Measurements from ENCODE around the gene ACP6. TPM values are rescaled to one million over a fixed set of nuclear protein-coding genes. Genes with fewer than 3 reads are reported as not detected.

ACP6 gene
- total and polyA plus RNA-seq, 4 donors: 9.6 to 25.3 (median 15.6) TPM

DNA sequence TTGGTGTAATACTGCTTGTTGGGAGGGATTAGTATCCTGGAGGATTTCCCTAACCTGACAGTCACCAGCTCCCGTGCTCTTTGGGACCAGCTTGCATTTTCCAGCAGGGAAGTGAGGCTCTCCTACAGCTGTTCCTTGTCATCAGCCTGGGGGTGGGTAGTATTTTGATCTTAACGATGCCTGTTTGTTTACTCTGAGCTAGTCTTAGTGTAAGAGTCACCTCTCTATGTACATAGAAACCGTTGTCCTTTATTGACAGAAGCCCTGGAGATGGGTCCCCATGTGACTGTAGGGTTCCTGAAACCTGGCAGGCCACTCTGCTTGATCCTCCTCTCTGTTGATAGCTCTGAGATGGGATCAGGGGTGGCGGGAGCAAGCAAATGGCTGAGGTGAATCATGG lies 58.0 kb downstream of the ACP6 start:
- Histone ChIP-seq H3K27ac (ENCODE audit: low read depth in 1 of 2, low read length in 1 of 2) (no peak overlapping the region), H3K27me3 (ENCODE audit: control insufficient read depth in 3 of 3, insufficient read depth in 3 of 3, low read length in 2 of 3) (no peaks in the 10 kb centered on the region), H3K4me3 (no peak overlapping the region), H3K9ac (ENCODE audit: insufficient read depth in 1 of 2, low read length in 2 of 2) (no peak overlapping the region), H3K9me3 (ENCODE audit: control insufficient read depth in 4 of 4, insufficient read depth in 3 of 4, low read length in 3 of 4) (no peaks in the 10 kb centered on the region), H3K36me3 (ENCODE audit: control insufficient read depth in 4 of 4, insufficient read depth in 4 of 4, low read length in 4 of 4) (peaks cover 14 to 38% (median 26%) of the 10 kb centered on the region in 4 donors), H3K4me1 (ENCODE audit: control insufficient read depth in 5 of 5, insufficient read depth in 5 of 5, low read length in 5 of 5) (peaks cover 0 to 27% (median 7%) of the 10 kb centered on the region in 5 donors)
- ATAC-seq (ENCODE audit: insufficient read depth, low FRiP score) (no peak), DNase-seq (peak in 2 of 3 donors; percentile 41 to 44)
- no peak for TF ChIP-seq CTCF (IDR thresholded peaks at IDR 0.05; ENCODE audit: control extremely low read depth, extremely low read depth)
- WGBS, 2 donors: 76 to 86% methylated on average over 4 of the region's 4 CpGs

DNA sequence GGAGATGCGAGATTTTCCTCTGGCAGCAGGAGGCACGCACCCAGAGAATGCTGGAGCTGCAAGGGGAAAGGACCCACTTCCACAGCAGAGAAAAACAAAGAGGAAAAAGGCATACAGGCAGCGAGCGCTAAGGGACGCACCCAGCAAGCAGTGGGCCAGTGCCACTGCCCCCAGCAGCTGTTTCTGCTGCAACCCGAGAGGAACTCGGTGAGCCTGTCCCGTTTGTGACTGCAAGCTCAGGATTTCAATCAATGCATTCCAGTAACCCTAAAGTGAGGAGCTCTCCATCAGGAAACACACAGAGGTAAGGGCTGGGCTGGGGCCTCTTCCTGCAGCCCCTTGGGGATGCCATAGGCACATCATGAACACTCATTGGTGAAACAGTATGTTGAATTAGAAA lies 58.7 kb downstream of the ACP6 start:
- Histone ChIP-seq H3K27me3 (ENCODE audit: control insufficient read depth in 3 of 3, insufficient read depth in 3 of 3, low read length in 2 of 3) (no peaks in the 10 kb centered on the region), H3K4me3 (no peak overlapping the region), H3K27ac (ENCODE audit: low read depth in 1 of 2, low read length in 1 of 2) (no peak overlapping the region), H3K9me3 (ENCODE audit: control insufficient read depth in 4 of 4, insufficient read depth in 3 of 4, low read length in 3 of 4) (no peaks in the 10 kb centered on the region), H3K9ac (ENCODE audit: insufficient read depth in 1 of 2, low read length in 2 of 2) (no peak overlapping the region), H3K36me3 (ENCODE audit: control insufficient read depth in 4 of 4, insufficient read depth in 4 of 4, low read length in 4 of 4) (peaks cover 15 to 38% (median 25%) of the 10 kb centered on the region in 4 donors), H3K4me1 (ENCODE audit: control insufficient read depth in 5 of 5, insufficient read depth in 5 of 5, low read length in 5 of 5) (peaks cover 0 to 27% (median 7%) of the 10 kb centered on the region in 5 donors)
- TF ChIP-seq CTCF (IDR thresholded peaks at IDR 0.05; ENCODE audit: control extremely low read depth, extremely low read depth): no peak
- DNase-seq (no peak), ATAC-seq (ENCODE audit: insufficient read depth, low FRiP score) (no peak)
- WGBS, 2 donors: 92 to 93% methylated on average over 8 of the region's 8 CpGs

DNA sequence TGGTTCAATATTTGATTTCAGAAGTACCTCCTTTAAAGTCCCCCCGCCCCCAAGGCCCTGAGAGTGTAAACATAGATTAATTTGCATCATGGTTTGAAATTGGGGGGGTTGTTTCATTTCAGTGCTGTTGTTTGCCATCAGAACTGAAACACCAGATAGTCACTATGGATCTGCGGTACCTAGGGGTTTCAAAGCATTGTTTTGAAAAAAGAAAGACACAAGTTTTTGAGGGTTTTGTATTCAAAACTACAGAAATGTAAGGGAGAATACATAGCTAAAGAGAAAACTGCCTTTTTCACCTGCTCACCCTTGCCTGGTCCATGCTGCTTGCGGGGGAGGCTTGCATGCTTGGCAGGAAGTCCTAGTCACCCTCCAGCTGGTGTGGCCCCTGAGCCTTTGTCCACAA lies 59.3 kb downstream of the ACP6 start:
- Histone ChIP-seq H3K27ac (ENCODE audit: low read depth in 1 of 2, low read length in 1 of 2) (no peak overlapping the region), H3K27me3 (ENCODE audit: control insufficient read depth in 3 of 3, insufficient read depth in 3 of 3, low read length in 2 of 3) (no peaks in the 10 kb centered on the region), H3K9ac (ENCODE audit: insufficient read depth in 1 of 2, low read length in 2 of 2) (no peak overlapping the region), H3K36me3 (ENCODE audit: control insufficient read depth in 4 of 4, insufficient read depth in 4 of 4, low read length in 4 of 4) (peaks cover 15 to 40% (median 26%) of the 10 kb centered on the region in 4 donors), H3K9me3 (ENCODE audit: control insufficient read depth in 4 of 4, insufficient read depth in 3 of 4, low read length in 3 of 4) (no peaks in the 10 kb centered on the region), H3K4me3 (no peak overlapping the region), H3K4me1 (ENCODE audit: control insufficient read depth in 5 of 5, insufficient read depth in 5 of 5, low read length in 5 of 5) (peaks cover 0 to 27% (median 7%) of the 10 kb centered on the region in 5 donors)
- no peak for TF ChIP-seq CTCF (IDR thresholded peaks at IDR 0.05; ENCODE audit: control extremely low read depth, extremely low read depth)
- no peak for ATAC-seq (ENCODE audit: insufficient read depth, low FRiP score)
- no peak for DNase-seq
- WGBS, 2 donors: 95 to 96% methylated on average over 3 of the region's 3 CpGs

DNA sequence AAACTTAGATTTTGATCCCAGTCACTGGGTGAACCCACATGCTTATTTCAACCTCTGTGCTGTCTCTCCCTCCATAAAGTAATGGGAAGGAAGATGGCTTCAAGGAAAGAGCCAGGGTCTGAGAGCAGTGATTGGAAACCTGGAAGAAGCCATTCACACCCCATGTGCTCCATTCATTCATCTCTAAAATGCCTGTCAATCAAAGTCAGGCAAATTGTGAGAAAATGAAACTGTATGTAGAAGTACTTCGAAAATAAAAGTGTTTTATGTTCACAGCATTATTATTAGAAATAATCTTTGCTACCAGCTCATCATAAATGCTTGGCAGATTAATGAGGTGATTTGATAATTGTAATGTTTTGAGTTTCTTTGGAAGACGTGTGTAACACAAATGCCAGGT lies 61.0 kb downstream of the ACP6 start:
- Histone ChIP-seq H3K27ac (ENCODE audit: low read depth in 1 of 2, low read length in 1 of 2) (no peak overlapping the region), H3K4me1 (ENCODE audit: control insufficient read depth in 5 of 5, insufficient read depth in 5 of 5, low read length in 5 of 5) (peaks cover 0 to 27% (median 7%) of the 10 kb centered on the region in 5 donors), H3K36me3 (ENCODE audit: control insufficient read depth in 4 of 4, insufficient read depth in 4 of 4, low read length in 4 of 4) (peaks cover 8 to 34% (median 24%) of the 10 kb centered on the region in 4 donors), H3K27me3 (ENCODE audit: control insufficient read depth in 3 of 3, insufficient read depth in 3 of 3, low read length in 2 of 3) (no peaks in the 10 kb centered on the region), H3K4me3 (no peak overlapping the region), H3K9me3 (ENCODE audit: control insufficient read depth in 4 of 4, insufficient read depth in 3 of 4, low read length in 3 of 4) (no peaks in the 10 kb centered on the region), H3K9ac (ENCODE audit: insufficient read depth in 1 of 2, low read length in 2 of 2) (no peak overlapping the region)
- 75 to 80% methylated on average over 2 of the region's 2 CpGs for WGBS, 2 donors
- no peak for TF ChIP-seq CTCF (IDR thresholded peaks at IDR 0.05; ENCODE audit: control extremely low read depth, extremely low read depth)
- ATAC-seq (ENCODE audit: insufficient read depth, low FRiP score) (no peak), DNase-seq (no peak)

Data from lung (tissue), 12 donors.